ENCODE results near the gene SECTM1.

Gene SECTM1

GRCh38 chr17:82297714-82298537 is 35.6 kb downstream of the SECTM1 start:
- H3K4me3 ChIP-seq (replicated peaks in 1 of 2; ENCODE audit: low read depth in 2 of 2, low read length in 2 of 2) = peak overlapping the region; percentile 45 to 47
- DNase-seq (ENCODE audit: low read depth in 2 of 2) = peak; percentile 96 to 98
- no peak for TF ChIP-seq CTCF (IDR thresholded peaks at IDR 0.05; ENCODE audit: low read depth, low read length)

GRCh38 chr17:82297280-82297713 is 36.3 kb downstream of the SECTM1 start:
- peak overlapping the region; percentile 45 to 47 for H3K4me3 ChIP-seq (replicated peaks in 1 of 2; ENCODE audit: low read depth in 2 of 2, low read length in 2 of 2)
- no peak for TF ChIP-seq CTCF (IDR thresholded peaks at IDR 0.05; ENCODE audit: low read depth, low read length)
- DNase-seq (ENCODE audit: low read depth in 2 of 2) = peak; percentile 88 to 98

- DNase-seq (ENCODE audit: low read depth in 2 of 2) = no peak
- no peak for TF ChIP-seq CTCF (IDR thresholded peaks at IDR 0.05; ENCODE audit: low read depth, low read length)
- H3K4me3 ChIP-seq (replicated peaks in 1 of 2; ENCODE audit: low read depth in 2 of 2, low read length in 2 of 2) = peak overlapping the region in 1 of 2 donors; percentile 47
These were observed 36.9 kb downstream of the SECTM1 start for GRCh38 chr17:82296511-82297279.

- no peak overlapping the region for H3K4me3 ChIP-seq (replicated peaks in 1 of 2; ENCODE audit: low read depth in 2 of 2, low read length in 2 of 2)
- no peak for DNase-seq (ENCODE audit: low read depth in 2 of 2)
- TF ChIP-seq CTCF (IDR thresholded peaks at IDR 0.05; ENCODE audit: low read depth, low read length) = no peak
These were observed 38.1 kb downstream of the SECTM1 start for GRCh38 chr17:82295472-82295814.

- TF ChIP-seq CTCF (IDR thresholded peaks at IDR 0.05; ENCODE audit: low read depth, low read length) = no peak
- no peak overlapping the region for H3K4me3 ChIP-seq (replicated peaks in 1 of 2; ENCODE audit: low read depth in 2 of 2, low read length in 2 of 2)
- peak in 1 of 2 donors; percentile 61 for DNase-seq (ENCODE audit: low read depth in 2 of 2)
These were observed 39.3 kb downstream of the SECTM1 start for GRCh38 chr17:82294064-82294773.

GRCh38 chr17:82292251-82293154 is 41.1 kb downstream of the SECTM1 start:
- peak; percentile 98 to 99 for DNase-seq (ENCODE audit: low read depth in 2 of 2)
- TF ChIP-seq CTCF (IDR thresholded peaks at IDR 0.05; ENCODE audit: low read depth, low read length) = no peak
- peak overlapping the region; percentile 74 to 76 for H3K4me3 ChIP-seq (replicated peaks in 1 of 2; ENCODE audit: low read depth in 2 of 2, low read length in 2 of 2)
